ENCODE results near the gene SPSB4.

DNA sequence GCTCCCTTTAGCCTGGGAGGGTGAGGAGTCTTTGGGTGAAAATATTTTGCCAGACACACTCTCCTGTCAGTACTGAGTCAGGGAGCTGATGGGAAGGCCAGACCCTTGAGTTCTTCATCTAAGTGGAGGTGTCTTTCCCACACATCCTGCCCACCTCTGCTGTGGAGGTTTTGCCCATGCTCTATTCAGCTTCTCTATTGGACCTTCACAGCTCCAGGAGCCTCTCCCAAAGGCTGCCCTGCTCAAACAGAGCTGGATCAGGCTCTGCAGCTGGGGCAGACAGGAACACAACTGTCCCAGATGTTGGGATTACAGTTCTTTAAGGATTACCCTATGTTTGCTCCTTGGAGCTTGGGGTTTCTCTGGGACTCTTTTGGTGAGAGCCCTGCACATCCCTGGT is 77.9 kb downstream of the SPSB4 start:
- no peak for TF ChIP-seq TCF7L2 (IDR thresholded peaks at IDR 0.05; ENCODE audit: low read depth, low read length)
- TF ChIP-seq, protein P1, sequence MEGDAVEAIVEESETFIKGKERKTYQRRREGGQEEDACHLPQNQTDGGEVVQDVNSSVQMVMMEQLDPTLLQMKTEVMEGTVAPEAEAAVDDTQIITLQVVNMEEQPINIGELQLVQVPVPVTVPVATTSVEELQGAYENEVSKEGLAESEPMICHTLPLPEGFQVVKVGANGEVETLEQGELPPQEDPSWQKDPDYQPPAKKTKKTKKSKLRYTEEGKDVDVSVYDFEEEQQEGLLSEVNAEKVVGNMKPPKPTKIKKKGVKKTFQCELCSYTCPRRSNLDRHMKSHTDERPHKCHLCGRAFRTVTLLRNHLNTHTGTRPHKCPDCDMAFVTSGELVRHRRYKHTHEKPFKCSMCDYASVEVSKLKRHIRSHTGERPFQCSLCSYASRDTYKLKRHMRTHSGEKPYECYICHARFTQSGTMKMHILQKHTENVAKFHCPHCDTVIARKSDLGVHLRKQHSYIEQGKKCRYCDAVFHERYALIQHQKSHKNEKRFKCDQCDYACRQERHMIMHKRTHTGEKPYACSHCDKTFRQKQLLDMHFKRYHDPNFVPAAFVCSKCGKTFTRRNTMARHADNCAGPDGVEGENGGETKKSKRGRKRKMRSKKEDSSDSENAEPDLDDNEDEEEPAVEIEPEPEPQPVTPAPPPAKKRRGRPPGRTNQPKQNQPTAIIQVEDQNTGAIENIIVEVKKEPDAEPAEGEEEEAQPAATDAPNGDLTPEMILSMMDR (IDR thresholded peaks at IDR 0.05): no peak
